ENCODE measurements around the gene HIPK2.

The HIPK2 gene

DNA sequence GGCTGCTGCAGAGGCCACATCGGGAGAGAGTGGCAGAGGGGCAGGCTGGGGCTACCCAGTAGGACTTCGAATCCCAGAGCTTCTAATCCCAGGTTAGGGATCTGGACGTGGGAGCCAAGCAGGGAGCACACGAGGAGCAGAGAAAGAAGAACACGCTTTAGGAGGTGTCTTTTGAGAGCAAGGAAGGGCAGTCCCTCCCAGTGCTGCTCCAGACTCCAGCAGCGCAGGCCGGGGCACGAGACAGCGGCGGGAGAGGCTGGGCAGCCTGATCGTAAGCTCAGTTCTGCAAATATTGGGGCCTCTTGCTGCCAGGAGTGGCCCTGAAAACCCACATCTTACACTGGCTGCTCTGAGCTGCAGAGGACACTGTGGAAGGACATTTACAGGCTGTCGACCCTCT, 75.9 kb downstream of the HIPK2 start:
- Histone ChIP-seq H3K9me2 (ENCODE audit: low read depth, low read length) (no peaks in the 10 kb centered on the region), H3K4me1 (ENCODE audit: insufficient read depth, low read length, severe bottlenecking) (no peaks in the 10 kb centered on the region), H3K27me3 (ENCODE audit: insufficient read depth, low read length) (peaks cover 3% of the 10 kb centered on the region; the same call in 1 of the 2 replicates), H3K4me3 (ENCODE audit: low read depth, low read length, poor library complexity, severe bottlenecking) (no peak overlapping the region), H2AFZ (ENCODE audit: low read length) (no peak overlapping the region), H3K9ac (ENCODE audit: low read length) (no peak overlapping the region), H3F3A (ENCODE audit: insufficient read depth, low read length) (no peaks in the 10 kb centered on the region), H4K20me1 (ENCODE audit: insufficient read depth, low read length) (no peaks in the 10 kb centered on the region), H3K27ac (ENCODE audit: low read depth, low read length, poor library complexity, severe bottlenecking) (no peak overlapping the region), H3K4me2 (ENCODE audit: low read length) (no peak overlapping the region), H3K36me3 (ENCODE audit: insufficient read depth, low read length) (no peaks in the 10 kb centered on the region), H3K79me2 (ENCODE audit: insufficient read depth, low read length) (no peaks in the 10 kb centered on the region), H3K9me3 (ENCODE audit: low read length) (no peaks in the 10 kb centered on the region)
- no peak for TF ChIP-seq CTCF (IDR thresholded peaks at IDR 0.05; ENCODE audit: low read length)
- TF ChIP-seq EZH2 (IDR thresholded peaks at IDR 0.05; ENCODE audit: borderline replicate concordance, low read length): no peak

DNA sequence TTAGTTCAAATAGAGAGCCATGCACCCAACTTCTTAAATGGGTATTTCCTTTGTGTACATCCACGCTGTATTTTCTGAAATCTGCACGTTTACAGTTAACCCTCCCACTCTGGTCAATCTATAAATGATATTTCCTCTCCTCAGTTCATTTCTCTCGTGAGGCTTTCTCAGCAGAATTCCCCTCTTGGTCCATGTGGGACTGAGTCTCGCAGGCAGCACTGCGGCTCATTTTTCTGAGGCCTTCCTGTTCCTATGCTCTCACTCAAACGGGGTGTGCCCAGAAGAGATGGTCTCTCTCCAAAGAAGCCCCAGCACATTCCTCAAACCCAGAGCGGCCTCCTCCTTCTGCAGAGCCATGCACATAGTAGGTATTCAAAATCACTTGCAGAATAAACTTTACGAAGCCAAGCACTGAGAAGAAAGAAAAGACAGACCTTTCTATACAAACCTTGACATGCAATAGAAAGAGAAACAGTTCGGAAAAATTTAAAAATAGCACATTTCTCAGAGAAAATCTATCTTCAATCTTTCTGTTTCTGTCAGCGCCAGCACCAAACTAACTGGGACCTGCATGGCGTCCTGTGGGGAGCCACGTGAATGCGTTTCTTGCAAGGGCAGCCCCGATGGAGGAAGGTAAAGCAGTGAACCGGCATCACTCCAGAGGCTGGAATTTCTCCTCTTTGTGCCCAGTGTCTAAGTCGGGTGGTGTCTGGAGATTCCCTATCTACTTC, 77.1 kb downstream of the HIPK2 start:
- Histone ChIP-seq H2AFZ (ENCODE audit: low read length) (no peak overlapping the region), H4K20me1 (ENCODE audit: insufficient read depth, low read length) (no peaks in the 10 kb centered on the region), H3K4me1 (ENCODE audit: insufficient read depth, low read length, severe bottlenecking) (no peaks in the 10 kb centered on the region), H3K4me3 (ENCODE audit: low read depth, low read length, poor library complexity, severe bottlenecking) (no peak overlapping the region), H3K36me3 (ENCODE audit: insufficient read depth, low read length) (no peaks in the 10 kb centered on the region), H3K27ac (ENCODE audit: low read depth, low read length, poor library complexity, severe bottlenecking) (no peak overlapping the region), H3F3A (ENCODE audit: insufficient read depth, low read length) (no peaks in the 10 kb centered on the region), H3K9me3 (ENCODE audit: low read length) (no peaks in the 10 kb centered on the region), H3K9me2 (ENCODE audit: low read depth, low read length) (no peaks in the 10 kb centered on the region), H3K9ac (ENCODE audit: low read length) (no peak overlapping the region), H3K4me2 (ENCODE audit: low read length) (no peak overlapping the region), H3K79me2 (ENCODE audit: insufficient read depth, low read length) (no peaks in the 10 kb centered on the region), H3K27me3 (ENCODE audit: insufficient read depth, low read length) (peaks cover 3% of the 10 kb centered on the region; the same call in 1 of the 2 replicates)
- no peak for TF ChIP-seq EZH2 (IDR thresholded peaks at IDR 0.05; ENCODE audit: borderline replicate concordance, low read length)
- no peak for TF ChIP-seq CTCF (IDR thresholded peaks at IDR 0.05; ENCODE audit: low read length)

GRCh38 chr7:139699640-139700504, 77.9 kb downstream of the HIPK2 start:
- no peak overlapping the region for H3K27ac ChIP-seq (ENCODE audit: low read depth, low read length, poor library complexity, severe bottlenecking)
- H3K9ac ChIP-seq (ENCODE audit: low read length): no peak overlapping the region

More at GRCh38 chr7:139699640-139700504, 77.9 kb downstream of the HIPK2 start:
- H3K4me1 ChIP-seq (ENCODE audit: insufficient read depth, low read length, severe bottlenecking): no peaks in the 10 kb centered on the region
- no peaks in the 10 kb centered on the region for H3K9me2 ChIP-seq (ENCODE audit: low read depth, low read length)
- no peaks in the 10 kb centered on the region for H3K79me2 ChIP-seq (ENCODE audit: insufficient read depth, low read length)
- no peak overlapping the region for H3K4me3 ChIP-seq (ENCODE audit: low read depth, low read length, poor library complexity, severe bottlenecking)
- no peaks in the 10 kb centered on the region for H3K9me3 ChIP-seq (ENCODE audit: low read length)
- H3F3A ChIP-seq (ENCODE audit: insufficient read depth, low read length): no peaks in the 10 kb centered on the region
- TF ChIP-seq CTCF (IDR thresholded peaks at IDR 0.05; ENCODE audit: low read length) (no peak), EZH2 (IDR thresholded peaks at IDR 0.05; ENCODE audit: borderline replicate concordance, low read length) (no peak)
- no peaks in the 10 kb centered on the region for H3K36me3 ChIP-seq (ENCODE audit: insufficient read depth, low read length)
- peaks cover 3% of the 10 kb centered on the region; the same call in 1 of the 2 replicates for H3K27me3 ChIP-seq (ENCODE audit: insufficient read depth, low read length)
- no peaks in the 10 kb centered on the region for H4K20me1 ChIP-seq (ENCODE audit: insufficient read depth, low read length)
- H3K4me2 ChIP-seq (ENCODE audit: low read length): no peak overlapping the region
- H2AFZ ChIP-seq (ENCODE audit: low read length): no peak overlapping the region

Measured in OCI-LY1 (cell line).